HEK293 (cell line): ENCODE measurements around the gene TLR9.

Source experiments
- CTCF ChIA-PET: fragments of 350-600 bp; formaldehyde crosslinking; extraction: SDS; loops from one replicate; lab custom pipeline; 2021; ENCODE audit warnings: antibody characterized with exemption; lab: Yijun Ruan, JAX
- POLR2A ChIA-PET: fragments of 300-600 bp; formaldehyde crosslinking; extraction: SDS; loops from one replicate; lab custom pipeline; 2020; ENCODE audit warnings: antibody characterized with exemption, inconsistent platforms; lab: Yijun Ruan, JAX
- H3K27ac ChIP-seq: fragments of 200-500 bp; sonication (Bioruptor generic); 2 replicates; pipeline ENCODE4 v1.5.1; 2014; ENCODE audit warnings: low read depth, low read length, control low read depth, inconsistent platforms; ENCODE audit errors: extremely low read depth
- H3K36me3 ChIP-seq, 2 experiments: fragments of 200-500 bp in 1 of 2; sonication (Bioruptor generic) in 1 of 2; 1 replicate in 1 of 2; 2 replicates in 1 of 2; pipeline ENCODE4 v1.5.1; 2014 to 2017; ENCODE audit warnings: inconsistent platforms in 2 of 2, low read length in 2 of 2; ENCODE audit not compliant: control insufficient read depth in 2 of 2, insufficient read depth in 1 of 2
- H3K4me1 ChIP-seq: fragments of 200-500 bp; sonication (Bioruptor generic); 2 replicates; pipeline ENCODE4 v1.5.1; 2014; ENCODE audit warnings: mild to moderate bottlenecking, low read length, inconsistent platforms; ENCODE audit not compliant: control insufficient read depth, insufficient read depth
- H3K4me3 ChIP-seq: 2 replicates; pipeline ENCODE4 v1.5.1; 2011; ENCODE audit warnings: low read depth, mild to moderate bottlenecking, control low read depth, low read length, moderate library complexity
- H3K9me3 ChIP-seq: fragments of 200-500 bp; sonication (Bioruptor generic); 2 replicates; pipeline ENCODE4 v1.5.1; 2014; ENCODE audit warnings: low read depth, low read length, inconsistent platforms; ENCODE audit not compliant: control insufficient read depth, insufficient read depth
- EGR2 ChIP-seq: fragments of 450-650 bp; formaldehyde crosslinking; IDR thresholded peaks from 2 replicates; pipeline ENCODE4 v1.5.1; 2016; ENCODE audit warnings: low read depth, missing biosample characterization, missing genetic modification characterization
- HIC1 ChIP-seq: fragments of 450-650 bp; formaldehyde crosslinking; IDR thresholded peaks from 2 replicates; pipeline ENCODE4 v1.5.1; 2016; ENCODE audit warnings: missing biosample characterization, missing genetic modification characterization
- HOXD13 ChIP-seq: sonication (generic); formaldehyde crosslinking; IDR thresholded peaks from 2 replicates; pipeline ENCODE4 v1.8.0; 2022; ENCODE audit warnings: missing genetic modification reagents, borderline replicate concordance
- TSHZ1 ChIP-seq: fragments of 450-650 bp; formaldehyde crosslinking; IDR thresholded peaks from 2 replicates; pipeline ENCODE4 v1.5.1; 2016; ENCODE audit warnings: missing biosample characterization, missing genetic modification characterization, borderline replicate concordance
- ZBTB11 ChIP-seq: fragments of 450-650 bp; formaldehyde crosslinking; conservative IDR thresholded peaks from 2 replicates; pipeline ENCODE4 v1.5.1; 2016; ENCODE audit warnings: low read depth, missing biosample characterization, missing genetic modification characterization
- ZBTB49 ChIP-seq: fragments of 450-650 bp; formaldehyde crosslinking; IDR thresholded peaks from 2 replicates; pipeline ENCODE4 v1.5.1; 2016; ENCODE audit warnings: missing biosample characterization, missing genetic modification characterization, low read depth
- ZBTB6 ChIP-seq: fragments of 450-650 bp; formaldehyde crosslinking; IDR thresholded peaks from 2 replicates; pipeline ENCODE4 v1.5.1; 2017; ENCODE audit warnings: missing biosample characterization, missing genetic modification characterization
- ZBTB7A ChIP-seq: fragments of 450-650 bp; formaldehyde crosslinking; IDR thresholded peaks from 2 replicates; pipeline ENCODE4 v1.5.1; 2016; ENCODE audit warnings: low read depth, missing biosample characterization, missing genetic modification characterization
- ZBTB8A ChIP-seq: fragments of 450-650 bp; formaldehyde crosslinking; IDR thresholded peaks from 2 replicates; pipeline ENCODE4 v1.5.1; 2016; ENCODE audit warnings: missing biosample characterization, missing genetic modification characterization
- ZNF223 ChIP-seq: fragments of 450-650 bp; formaldehyde crosslinking; IDR thresholded peaks from 2 replicates; pipeline ENCODE4 v1.5.1; 2016; ENCODE audit warnings: missing biosample characterization, missing genetic modification characterization
- ZNF335 ChIP-seq: fragments of 450-650 bp; formaldehyde crosslinking; conservative IDR thresholded peaks from 2 replicates; pipeline ENCODE4 v1.5.1; 2016; ENCODE audit warnings: missing biosample characterization, missing genetic modification characterization
- ZNF394 ChIP-seq: fragments of 450-650 bp; formaldehyde crosslinking; IDR thresholded peaks from 2 replicates; pipeline ENCODE4 v1.5.1; 2016; ENCODE audit warnings: missing biosample characterization, missing genetic modification characterization, mild to moderate bottlenecking, moderate library complexity, borderline replicate concordance
- ZNF423 ChIP-seq: fragments of 450-650 bp; formaldehyde crosslinking; IDR thresholded peaks from 2 replicates; pipeline ENCODE4 v1.5.1; 2016; ENCODE audit warnings: missing biosample characterization, missing genetic modification characterization
- ZNF580 ChIP-seq: fragments of 450-650 bp; formaldehyde crosslinking; IDR thresholded peaks from 2 replicates; pipeline ENCODE4 v1.5.1; 2016; ENCODE audit warnings: missing biosample characterization, missing genetic modification characterization
- ZNF624 ChIP-seq: fragments of 450-650 bp; formaldehyde crosslinking; IDR thresholded peaks from 2 replicates; pipeline ENCODE4 v1.5.1; 2017; ENCODE audit warnings: missing biosample characterization, missing genetic modification characterization
- ZNF639 ChIP-seq: fragments of 450-650 bp; formaldehyde crosslinking; IDR thresholded peaks from 2 replicates; pipeline ENCODE4 v1.5.1; 2016; ENCODE audit warnings: missing biosample characterization, missing genetic modification characterization
- ZSCAN30 ChIP-seq: fragments of 450-650 bp; IDR thresholded peaks from 2 replicates; pipeline ENCODE4 v1.5.1; 2018; ENCODE audit warnings: missing biosample characterization, mild to moderate bottlenecking, missing genetic modification characterization, moderate library complexity

Gene TLR9

GRCh38 chr3:52268036-52268435 is 42.6 kb upstream of the TLR9 start:
- no peaks in the 10 kb centered on the region for H3K4me1 ChIP-seq
- ChIA-PET CTCF (interaction anchor here (1.2 kb wide), 1 partner anchor 48 kb away, joined by 3 read pairs; no protein-coding TSS in a partner anchor), POLR2A (no interaction called here)
- peaks cover 56 to 88% of the 10 kb centered on the region in 2 experiments for H3K36me3 ChIP-seq
- TF ChIP-seq TSHZ1 (no peak), ZNF394 (tag by site-specific recombination) (no peak), ZNF624 (tag by site-specific recombination) (no peak), ZNF423 (tag by site-specific recombination) (no peak), HOXD13 (CRISPR knock-in tag) (no peak), ZBTB8A (tag by site-specific recombination) (no peak), EGR2 (tag by site-specific recombination) (no peak), ZBTB6 (tag by site-specific recombination) (no peak), ZNF335 (tag by site-specific recombination) (no peak), ZNF639 (no peak), ZBTB11 (tag by site-specific recombination) (no peak), ZSCAN30 (tag by site-specific recombination) (no peak), ZNF223 (no peak), HIC1 (tag by site-specific recombination) (no peak), ZBTB49 (tag by site-specific recombination) (no peak), ZBTB7A (tag by site-specific recombination) (no peak), ZNF580 (no peak)
- TF ChIP-seq, all 188 proteins: peak for 0
- Histone ChIP-seq H3K4me3 (no peak overlapping the region), H3K27ac (no peak overlapping the region), H3K9me3 (no peaks in the 10 kb centered on the region)
